Middle frontal gyrus (tissue), 1 donor: ENCODE results near the gene CCDC12.
"Not testable (repeated sequence)": the region's sequence is repeated elsewhere in the genome, so short reads cannot be mapped to it uniquely, and the experiment has no call there.

Experiments used
- DNase-seq: peaks from one replicate; pipeline ENCODE4 v3.0.0-alpha.2; 2015; ENCODE audit warnings: low spot score; ENCODE audit errors: extremely low spot score

The CCDC12 gene

GRCh38 chr3:46924921-46925584, 51.5 kb downstream of the CCDC12 start:
- no peak for DNase-seq

GRCh38 chr3:46923559-46924350, 52.8 kb downstream of the CCDC12 start:
- DNase-seq, result no peak

GRCh38 chr3:46922871-46923558, 53.5 kb downstream of the CCDC12 start:
- DNase-seq, result no peak

- no peak for DNase-seq
Measured at GRCh38 chr3:46922426-46922825, 54.1 kb downstream of the CCDC12 start.

GRCh38 chr3:46921871-46922271, 54.7 kb downstream of the CCDC12 start:
- no peak for DNase-seq

- no peak for DNase-seq
Measured at GRCh38 chr3:46921041-46921440, 55.5 kb downstream of the CCDC12 start.

GRCh38 chr3:46918634-46919033, 57.9 kb downstream of the CCDC12 start:
- no peak for DNase-seq

GRCh38 chr3:46918202-46918601, 58.3 kb downstream of the CCDC12 start:
- DNase-seq, result no peak

GRCh38 chr3:46917257-46917656, 59.3 kb downstream of the CCDC12 start:
- no peak for DNase-seq

GRCh38 chr3:46916799-46917198, 59.7 kb downstream of the CCDC12 start:
- DNase-seq, result no peak

- no peak for DNase-seq
Measured at GRCh38 chr3:46916278-46916677, 60.3 kb downstream of the CCDC12 start.

GRCh38 chr3:46915297-46915822, 61.2 kb downstream of the CCDC12 start:
- DNase-seq, result no peak

GRCh38 chr3:46914849-46915248, 61.7 kb downstream of the CCDC12 start:
- DNase-seq, result no peak

- no peak for DNase-seq
Measured at GRCh38 chr3:46913644-46914043, 62.9 kb downstream of the CCDC12 start.

- DNase-seq, result no peak
Measured at GRCh38 chr3:46912986-46913385, 63.6 kb downstream of the CCDC12 start.

GRCh38 chr3:46910914-46911313, 65.6 kb downstream of the CCDC12 start:
- DNase-seq, result not testable (repeated sequence)

GRCh38 chr3:46910166-46910760, 66.3 kb downstream of the CCDC12 start:
- no peak for DNase-seq

- DNase-seq, result peak; percentile 76
Measured at GRCh38 chr3:46909535-46910161, 66.9 kb downstream of the CCDC12 start.

- no peak for DNase-seq
Measured at GRCh38 chr3:46908986-46909534, 67.5 kb downstream of the CCDC12 start.

- no peak for DNase-seq
Measured at GRCh38 chr3:46908294-46908985, 68.1 kb downstream of the CCDC12 start.
